Fibroblast of the conjunctiva (primary cell): ENCODE measurements around the gene KCNIP1.
"Not testable (repeated sequence)": the region's sequence is repeated elsewhere in the genome, so short reads cannot be mapped to it uniquely, and the experiment has no call there.

Experiments used
- DNase-seq: peaks from one replicate; pipeline ENCODE4 v3.0.0-alpha.2; 2010; ENCODE audit warnings: low read depth

The KCNIP1 gene

GRCh38 chr5:170752257-170753215 is 248.7 kb downstream of the KCNIP1 start:
- no peak for DNase-seq

DNA sequence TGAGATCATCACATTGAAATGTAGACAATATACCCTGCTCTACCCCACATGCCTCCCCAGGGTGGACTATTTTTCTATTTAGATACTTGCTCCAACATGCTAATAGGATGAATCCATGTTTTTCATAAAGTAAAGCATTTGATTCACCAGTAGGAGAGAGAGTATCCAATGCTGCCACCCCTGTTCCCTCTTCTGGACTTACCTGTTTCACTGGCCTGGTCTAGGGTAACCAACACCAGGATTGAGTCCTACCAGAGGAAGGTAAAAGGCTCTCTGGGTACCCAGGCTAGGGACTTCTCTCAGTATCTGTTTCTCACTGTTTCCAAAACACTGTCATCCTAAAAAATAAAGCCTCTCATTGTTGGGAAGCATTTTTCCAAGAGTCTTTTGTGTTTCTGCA is 249.5 kb downstream of the KCNIP1 start:
- DNase-seq = no peak

DNA sequence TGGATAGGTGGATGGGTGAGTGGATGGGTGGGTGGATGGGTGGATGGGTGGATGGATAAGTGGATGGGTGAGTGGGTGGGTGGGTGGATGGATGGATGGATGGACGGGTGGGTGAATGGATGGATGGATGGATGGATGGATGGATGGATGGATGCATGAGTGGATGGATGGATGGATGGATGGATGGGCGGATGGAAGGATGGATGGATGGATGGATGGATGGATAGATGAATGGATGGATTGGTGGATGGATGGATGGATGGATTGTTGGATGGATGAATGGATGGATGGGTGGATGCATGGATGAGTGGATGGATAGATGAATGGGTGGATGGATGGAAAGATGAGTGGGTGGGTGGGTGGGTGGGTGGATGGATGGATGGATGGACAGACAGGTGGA is 250.7 kb downstream of the KCNIP1 start:
- DNase-seq = not testable (repeated sequence)

DNA sequence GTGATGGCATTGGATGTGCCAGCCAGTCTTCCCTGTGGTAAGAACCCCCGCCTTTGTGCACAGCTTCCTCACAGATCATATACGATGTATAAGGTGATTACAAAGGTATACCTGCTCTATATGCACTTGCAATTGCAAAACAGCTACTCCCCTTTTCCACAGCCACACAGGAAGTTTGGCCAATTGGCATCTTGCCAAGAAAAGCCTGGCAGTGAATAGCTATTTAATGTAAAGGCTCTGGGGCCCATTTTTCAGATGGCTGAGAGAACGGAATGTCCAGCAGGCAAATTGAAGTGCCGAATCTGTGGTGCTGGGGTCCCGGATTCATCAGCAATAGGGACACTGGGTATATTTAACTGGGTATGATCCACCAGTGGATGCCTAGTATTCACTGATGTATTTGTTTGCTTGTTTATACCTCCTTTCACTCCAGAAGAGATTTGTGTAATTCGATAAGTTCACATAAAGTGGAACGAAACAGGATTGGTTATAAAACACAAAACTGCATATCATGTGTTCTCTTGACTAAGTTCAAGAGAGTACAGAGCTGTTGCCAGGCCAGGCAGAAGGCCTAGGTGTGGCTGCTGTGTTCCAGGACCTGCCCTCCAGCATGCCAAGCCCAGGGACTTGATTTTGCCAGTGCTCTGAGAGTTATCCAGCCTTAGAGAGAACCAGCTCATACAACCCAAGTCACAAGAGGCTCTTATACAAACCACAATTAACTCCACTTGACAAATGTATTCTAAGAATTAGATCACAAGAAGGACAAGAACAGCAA is 252.0 kb downstream of the KCNIP1 start:
- DNase-seq = no peak

- no peak for DNase-seq
These were observed 252.9 kb downstream of the KCNIP1 start for GRCh38 chr5:170756691-170757090.

- DNase-seq = peak; percentile 8
These were observed 253.4 kb downstream of the KCNIP1 start for GRCh38 chr5:170757182-170757601.

GRCh38 chr5:170757669-170758068 is 253.8 kb downstream of the KCNIP1 start:
- no peak for DNase-seq

DNA sequence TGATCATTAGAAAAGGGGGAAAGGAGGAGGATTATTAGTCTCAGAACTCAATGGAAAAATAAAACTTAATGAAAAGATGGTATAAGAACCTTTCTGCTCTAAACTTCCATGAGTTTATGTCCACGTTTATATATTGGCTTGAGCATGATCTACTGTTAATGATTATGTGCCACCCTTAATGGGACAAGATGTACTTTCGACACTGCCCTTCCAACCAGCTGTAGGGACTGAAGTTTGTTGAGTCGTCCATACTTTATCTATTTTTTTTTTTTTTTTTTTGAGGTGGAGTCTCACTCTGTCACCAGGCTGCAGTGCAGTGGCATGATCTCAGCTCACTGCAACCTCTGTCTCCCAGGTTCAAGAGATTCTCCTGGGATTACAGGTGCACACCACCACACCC is 254.7 kb downstream of the KCNIP1 start:
- no peak for DNase-seq

- DNase-seq = no peak
These were observed 256.3 kb downstream of the KCNIP1 start for GRCh38 chr5:170760113-170760512.

DNA sequence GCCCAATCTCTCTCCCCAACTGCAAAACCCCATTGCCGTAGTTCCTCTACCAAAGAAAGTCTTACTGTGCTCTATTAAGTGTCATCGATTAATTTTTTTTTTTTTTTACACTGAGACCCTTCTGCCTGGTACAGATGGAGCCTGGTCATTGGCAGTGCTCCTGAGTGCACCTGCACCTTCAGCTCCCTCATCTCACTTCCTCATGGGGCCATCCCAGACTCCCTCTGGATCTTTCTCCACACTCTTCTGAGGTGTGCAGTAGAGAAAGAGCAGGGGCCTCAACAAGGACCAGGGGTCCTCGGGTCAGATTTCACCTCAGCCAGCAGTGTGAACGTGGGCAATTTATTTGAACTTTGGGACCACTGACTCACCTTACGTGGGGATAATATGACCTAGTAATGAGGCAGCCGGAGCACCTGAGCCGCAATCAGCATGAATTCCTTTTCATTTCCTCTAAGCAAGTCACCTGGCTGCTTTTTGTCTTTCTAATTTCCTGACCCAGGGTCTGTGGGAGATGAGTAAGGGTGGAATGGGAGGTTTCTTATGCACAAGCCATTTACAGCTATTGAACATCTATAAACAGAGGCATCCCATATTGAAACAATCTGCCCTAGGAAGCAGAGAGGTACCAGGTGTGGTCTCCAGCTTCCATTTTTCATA is 257.4 kb downstream of the KCNIP1 start:
- DNase-seq = no peak

DNA sequence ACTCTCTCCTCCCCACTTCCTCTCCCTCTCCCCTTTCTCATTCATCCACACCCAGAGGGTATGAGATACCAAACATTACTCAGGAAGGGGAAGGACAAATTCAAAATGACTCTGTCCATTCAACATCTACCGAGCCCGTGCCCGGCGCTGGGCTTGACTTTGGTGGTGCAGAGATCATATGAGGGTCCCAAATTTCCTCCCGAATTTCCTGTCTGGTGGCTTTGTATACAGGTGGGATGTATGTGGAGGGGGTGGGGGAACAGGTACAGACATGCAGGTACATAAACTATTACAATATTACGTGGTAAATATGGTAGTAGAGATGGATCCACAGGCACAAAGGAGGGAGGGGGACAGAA is 257.9 kb downstream of the KCNIP1 start:
- DNase-seq = no peak

- DNase-seq = not testable (repeated sequence)
These were observed 258.5 kb downstream of the KCNIP1 start for GRCh38 chr5:170762298-170762697.

- DNase-seq = not testable (repeated sequence)
These were observed 262.0 kb downstream of the KCNIP1 start for GRCh38 chr5:170765868-170766267.

DNA sequence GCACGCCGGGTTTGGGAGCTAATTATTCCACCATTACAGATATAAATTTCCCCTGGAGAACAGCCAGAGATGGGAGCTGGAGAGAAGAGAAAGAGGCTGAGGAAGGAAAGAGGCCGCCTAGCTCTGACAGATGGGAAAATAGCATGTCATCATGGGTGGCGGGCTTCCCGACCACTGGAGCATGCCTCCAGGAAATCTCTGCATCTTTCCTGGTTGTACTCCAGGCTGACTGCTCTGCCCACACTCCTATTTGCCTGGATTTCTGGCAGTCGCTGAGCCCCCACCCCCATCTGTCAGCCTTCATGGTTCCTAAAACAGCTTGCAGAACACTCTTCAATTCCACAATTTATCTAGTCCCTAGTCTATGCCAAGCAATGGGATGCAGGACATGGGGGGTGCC is 265.4 kb downstream of the KCNIP1 start:
- no peak for DNase-seq

GRCh38 chr5:170769898-170770416 is 266.1 kb downstream of the KCNIP1 start:
- DNase-seq = no peak

DNA sequence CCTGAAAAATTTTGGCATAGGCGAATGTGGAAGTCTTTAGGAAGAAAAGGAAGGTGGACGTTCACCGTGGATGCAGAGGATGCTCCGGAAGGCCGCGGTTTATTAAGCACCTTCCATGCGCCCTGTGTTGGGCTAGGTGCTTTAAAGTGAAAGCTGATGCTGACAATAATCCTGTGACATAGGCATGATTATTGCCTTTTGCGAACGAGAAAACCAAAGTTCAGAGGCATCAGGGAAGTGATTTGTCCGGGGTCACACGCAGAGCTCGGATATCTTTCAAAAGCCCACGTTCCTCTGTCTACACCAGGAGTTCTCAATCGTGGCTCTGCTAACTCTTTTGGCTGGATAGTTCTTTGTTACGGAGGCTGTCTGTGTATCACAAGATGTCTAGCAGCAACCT is 267.7 kb downstream of the KCNIP1 start:
- DNase-seq = no peak

DNA sequence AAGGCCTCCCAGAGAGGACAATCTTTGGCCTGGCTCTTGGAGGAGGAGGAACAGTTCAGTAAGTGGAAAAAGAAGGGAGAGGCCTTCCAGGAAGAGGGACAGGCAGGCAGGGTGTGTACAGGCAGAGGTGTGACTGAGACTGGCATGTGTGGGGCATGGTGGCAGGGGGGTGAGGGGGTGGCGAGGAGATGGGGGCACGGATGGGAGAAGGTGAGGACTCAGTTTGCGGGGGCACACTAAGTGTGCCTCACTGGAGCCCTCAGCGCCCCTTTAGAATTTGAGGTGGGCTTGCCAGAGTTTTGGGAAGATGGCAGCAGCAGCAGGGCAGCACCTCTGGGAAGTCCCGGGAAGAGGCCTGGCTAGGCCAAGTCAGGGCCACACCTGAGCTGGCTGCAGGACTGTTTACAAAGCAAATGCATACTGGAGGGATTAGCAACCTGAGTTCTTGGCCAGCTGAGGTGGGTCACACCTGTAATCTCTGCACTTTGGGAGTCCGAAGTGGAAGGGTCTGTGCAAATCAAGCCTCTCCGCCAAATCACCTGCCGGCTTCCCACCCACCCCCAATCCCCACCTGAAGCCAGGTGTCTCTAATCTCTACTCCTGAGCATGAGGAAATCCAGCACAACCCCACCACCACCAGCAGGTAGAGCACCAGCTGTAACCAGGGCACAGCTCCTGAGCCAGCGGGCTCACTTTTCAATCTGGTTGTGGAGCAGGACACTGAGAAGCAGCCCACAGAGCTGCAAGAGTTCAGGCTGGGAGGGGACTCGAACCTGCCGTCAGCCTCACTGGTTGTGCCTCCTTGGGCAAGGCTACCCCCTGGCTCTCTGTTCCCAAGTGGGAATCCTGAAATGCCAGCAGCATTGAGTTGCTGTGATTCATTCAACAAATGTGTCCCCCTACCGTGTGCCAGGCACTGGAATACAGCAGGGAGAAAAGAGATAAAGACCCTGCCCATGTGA is 269.5 kb downstream of the KCNIP1 start:
- no peak for DNase-seq

GRCh38 chr5:170774831-170775230 is 271.0 kb downstream of the KCNIP1 start:
- no peak for DNase-seq

DNA sequence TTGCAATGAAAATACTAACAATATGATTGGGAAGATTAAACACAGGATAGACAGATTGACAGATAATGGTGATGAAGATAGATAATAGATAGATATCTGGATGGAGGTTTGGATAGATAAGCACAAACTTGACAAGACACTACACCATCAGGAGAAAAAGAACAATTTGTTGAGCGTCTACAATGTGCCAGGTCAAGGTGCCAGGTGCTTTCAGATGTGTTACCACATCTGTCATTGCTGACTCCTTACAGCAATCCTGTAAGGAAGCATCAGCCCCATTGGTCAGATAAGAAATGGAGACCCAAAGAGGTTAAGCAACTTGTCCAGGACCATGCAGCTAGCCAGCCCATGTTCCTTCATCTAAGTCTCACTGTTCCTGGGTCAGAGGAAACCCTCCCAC is 278.1 kb downstream of the KCNIP1 start:
- DNase-seq = no peak

DNA sequence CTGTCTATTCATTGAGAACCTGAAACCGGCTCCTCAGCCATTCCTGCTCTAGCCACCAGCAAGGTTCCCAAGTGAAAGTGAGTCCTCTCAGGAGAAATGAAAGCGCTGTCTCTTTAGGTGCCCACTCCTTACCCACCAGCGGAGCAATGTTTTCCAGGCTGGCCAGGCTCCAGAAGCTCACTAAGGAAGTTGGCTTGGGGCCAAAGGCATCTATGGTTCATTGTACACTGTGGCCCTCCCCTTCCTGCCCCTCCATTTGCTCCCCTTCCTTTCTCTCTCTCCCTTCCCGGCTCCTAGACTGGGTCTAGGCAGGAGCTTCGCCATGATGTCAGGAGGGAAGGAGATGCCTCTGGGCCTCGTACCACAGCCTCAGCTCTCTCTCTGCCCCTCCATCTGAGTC is 278.6 kb downstream of the KCNIP1 start:
- DNase-seq = no peak
